Esophagus muscularis mucosa (tissue), 4 donors: ENCODE results near the gene CCDC6. TPM values are rescaled to one million over a fixed set of nuclear protein-coding genes. Genes with fewer than 3 reads are reported as not detected.

Experiments
- DNase-seq: peaks from one replicate; pipeline ENCODE4 v3.0.0-alpha.2; 2017; ENCODE audit errors: extremely low spot score
- H3K27ac ChIP-seq, 4 donors: fragments of 200-600 bp; sonication (generic); replicated peaks in 1 of 4; 1 replicate in 3 of 4; 2 replicates in 1 of 4; pipeline ENCODE4 v1.5.1; 2016 to 2019; ENCODE audit warnings: mild to moderate bottlenecking in 1 of 4
- H3K27me3 ChIP-seq, 4 donors: fragments of 200-600 bp; sonication (generic); one replicate each; pipeline versions ENCODE4 v1.5.1 to v1.6.0; 2016 to 2019
- H3K36me3 ChIP-seq, 4 donors: fragments of 200-600 bp; sonication (generic); one replicate each; pipeline ENCODE4 v1.5.1; 2016 to 2019
- H3K4me1 ChIP-seq, 4 donors: fragments of 200-600 bp; sonication (generic); one replicate each; pipeline ENCODE4 v1.5.1; 2016 to 2019
- H3K4me3 ChIP-seq, 4 donors: fragments of 200-600 bp; sonication (generic); 1 replicate in 2 of 4; 2 replicates in 2 of 4; pipeline ENCODE4 v1.5.1; 2016 to 2019; ENCODE audit warnings: mild to moderate bottlenecking in 4 of 4, moderate library complexity in 1 of 4
- H3K9me3 ChIP-seq, 4 donors: fragments of 200-600 bp; sonication (generic); 1 replicate in 3 of 4; 2 replicates in 1 of 4; pipeline ENCODE4 v1.5.1; 2016 to 2019
- CTCF ChIP-seq, 3 experiments: fragments of 200-600 bp in 2 of 3; fragments of 450-650 bp in 1 of 3; sonication (generic) in 2 of 3; IDR thresholded peaks; one replicate each; pipeline ENCODE4 v1.5.1; 2017 to 2019; ENCODE audit warnings: antibody characterized with exemption in 3 of 3, mild to moderate bottlenecking in 2 of 3, moderate library complexity in 1 of 3
- EP300 ChIP-seq: sonication (generic); formaldehyde crosslinking; IDR thresholded peaks from one replicate; pipeline ENCODE4 v1.6.1; 2017; ENCODE audit warnings: antibody characterized with exemption
- POLR2A ChIP-seq: fragments of 450-650 bp; IDR thresholded peaks from one replicate; pipeline ENCODE4 v1.6.1; 2017; ENCODE audit warnings: antibody characterized with exemption, moderate library complexity, mild to moderate bottlenecking, low read depth
- POLR2AphosphoS5 ChIP-seq, 2 donors: sonication (generic); formaldehyde crosslinking; IDR thresholded peaks; one replicate each; pipeline ENCODE4 v1.6.1; 2017; ENCODE audit warnings: antibody characterized with exemption in 2 of 2
- WGBS: methylation state at CpG from one replicate; pipeline ENCODE4 v1.1.5; 2018; 5-methylcytosine and 5-hydroxymethylcytosine counted together
- intact Hi-C: fragments of 100-400 bp; cut with DNase I; formaldehyde crosslinking; loops from one replicate; pipeline ENCODE4 v1.15.1; 2023
- total RNA-seq, 4 donors: library from RNA; depleted of rRNA; stranded (reverse); fragments of >200 nt; gene quantifications; one replicate each; pipeline versions ENCODE4 v1.1.0 to v1.2.1, GENCODE V29; 2016

CCDC6 gene
- total RNA-seq, 4 donors from 2014 or later, result 41.4 to 71.0 (median 57.2) TPM

GRCh38 chr10:59805014-59805413 lies 101.3 kb downstream of the CCDC6 start:
- H3K36me3 ChIP-seq, result peaks cover 37 to 76% (median 62%) of the 10 kb centered on the region in 4 donors
- no peak overlapping the region for H3K27ac ChIP-seq
- WGBS, result 84% methylated on average over 6 of the region's 6 CpGs
- DNase-seq, result no peak
- TF ChIP-seq CTCF (IDR thresholded peaks at IDR 0.05) (peak in 1 of 3 experiments; percentile 44), POLR2AphosphoS5 (IDR thresholded peaks at IDR 0.05) (no peak)
- no peaks in the 10 kb centered on the region for H3K9me3 ChIP-seq
- no peak overlapping the region for H3K4me3 ChIP-seq
- intact Hi-C loops, result loop anchor here (10.0 kb wide), 2 partner anchors 180 to 570 kb away; no protein-coding TSS in a partner anchor
- no peaks in the 10 kb centered on the region for H3K27me3 ChIP-seq
- peaks cover 4 to 32% (median 16%) of the 10 kb centered on the region in 4 donors for H3K4me1 ChIP-seq

DNA sequence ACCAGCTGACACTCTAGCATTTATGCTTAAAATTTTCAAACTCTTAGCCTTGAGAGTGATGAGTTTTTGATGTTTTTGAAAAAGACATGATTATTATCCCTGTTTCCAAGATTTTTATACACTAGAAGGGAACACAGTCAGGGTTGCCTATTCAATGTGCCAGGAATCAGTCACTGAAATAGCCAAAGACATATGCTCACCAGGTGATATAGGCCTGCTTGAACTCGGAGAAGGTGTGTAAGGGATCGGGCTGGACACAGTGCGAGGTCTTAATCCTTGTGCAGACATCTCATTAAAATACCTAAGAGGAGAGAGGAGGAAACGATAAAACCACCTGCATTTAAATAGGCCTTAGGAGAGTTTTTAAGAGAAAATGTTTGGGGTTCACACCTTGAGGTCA lies 102.1 kb downstream of the CCDC6 start:
- TF ChIP-seq EP300 (no peak), POLR2A (no peak)
- Histone ChIP-seq H3K27me3 (no peaks in the 10 kb centered on the region), H3K4me3 (no peak overlapping the region), H3K9me3 (no peaks in the 10 kb centered on the region), H3K27ac (no peak overlapping the region), H3K36me3 (peaks cover 37 to 76% (median 57%) of the 10 kb centered on the region in 4 donors), H3K4me1 (peaks cover 0 to 24% (median 12%) of the 10 kb centered on the region in 4 donors)
- 84% methylated on average over 4 of the region's 4 CpGs for WGBS
- intact Hi-C loops, result loop anchor here (10.0 kb wide), 2 partner anchors 179 to 569 kb away; no protein-coding TSS in a partner anchor
- DNase-seq, result no peak

- Histone ChIP-seq H3K4me1 (peaks cover 0 to 19% (median 8%) of the 10 kb centered on the region in 4 donors), H3K27ac (peak overlapping the region in 1 of 4 donors; percentile 20), H3K36me3 (peaks cover 37 to 81% (median 57%) of the 10 kb centered on the region in 4 donors), H3K4me3 (no peak overlapping the region), H3K9me3 (no peaks in the 10 kb centered on the region), H3K27me3 (no peaks in the 10 kb centered on the region)
- WGBS, result 67% methylated on average over 1 of the region's 1 CpG
- TF ChIP-seq POLR2A, result no peak
- no peak for TF ChIP-seq EP300
- no peak for TF ChIP-seq CTCF (IDR thresholded peaks at IDR 0.05)
- TF ChIP-seq POLR2AphosphoS5 (IDR thresholded peaks at IDR 0.05), result no peak
- intact Hi-C loops, result loop anchor here (10.0 kb wide), 2 partner anchors 179 to 569 kb away; no protein-coding TSS in a partner anchor
- no peak for DNase-seq
Measured at GRCh38 chr10:59803714-59804113, 102.6 kb downstream of the CCDC6 start.

DNA sequence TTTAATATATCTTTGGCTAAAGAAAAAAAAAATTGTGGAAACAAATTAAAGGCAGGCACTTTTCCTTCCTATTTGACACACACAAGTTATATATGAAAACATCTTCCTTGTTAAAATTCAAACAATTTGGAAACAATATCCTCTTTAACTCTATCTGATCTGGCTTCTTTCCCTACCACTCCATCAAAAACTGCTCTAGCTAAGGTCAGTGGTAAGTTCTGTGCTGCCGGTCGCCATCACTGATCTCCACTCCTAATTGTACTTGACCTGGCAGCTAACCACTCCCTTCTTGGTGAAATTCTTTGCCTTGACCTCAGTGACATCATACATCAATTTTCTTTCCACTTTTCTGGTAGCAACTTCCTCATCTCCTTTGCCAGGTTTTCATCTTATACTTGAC lies 105.2 kb downstream of the CCDC6 start:
- 93% methylated on average over 2 of the region's 2 CpGs for WGBS
- no peak overlapping the region for H3K27ac ChIP-seq
- no peak overlapping the region for H3K4me3 ChIP-seq
- no peaks in the 10 kb centered on the region for H3K9me3 ChIP-seq
- H3K36me3 ChIP-seq, result peaks cover 30 to 78% (median 50%) of the 10 kb centered on the region in 4 donors
- TF ChIP-seq CTCF (IDR thresholded peaks at IDR 0.05), result no peak
- intact Hi-C loops, result loop anchor here (10.0 kb wide), 2 partner anchors 176 to 566 kb away; no protein-coding TSS in a partner anchor
- peaks cover 0 to 7% (median 2%) of the 10 kb centered on the region in 4 donors for H3K4me1 ChIP-seq
- DNase-seq, result no peak
- H3K27me3 ChIP-seq, result no peaks in the 10 kb centered on the region

DNA sequence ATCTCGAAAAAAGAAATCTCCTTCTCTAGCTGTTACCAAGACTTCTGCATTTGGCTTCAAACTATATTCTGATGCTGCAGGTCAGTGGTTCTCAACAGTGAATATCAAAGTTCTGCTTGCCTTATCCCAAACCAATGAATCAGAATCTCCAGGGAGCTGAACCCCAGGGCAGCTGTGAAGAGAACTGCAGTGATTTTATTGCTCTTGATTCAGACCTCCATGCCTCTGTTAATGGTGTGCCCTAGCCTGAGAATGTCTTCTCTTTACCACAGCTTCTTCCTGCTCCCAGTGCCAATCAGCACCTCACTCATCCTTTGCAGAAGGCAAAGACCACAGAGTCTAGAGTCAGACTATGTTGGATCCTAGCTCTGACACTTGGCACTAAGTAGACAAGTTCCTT lies 106.9 kb downstream of the CCDC6 start:
- H3K27ac ChIP-seq, result no peak overlapping the region
- 71% methylated on average over 1 of the region's 1 CpG for WGBS
- H3K4me1 ChIP-seq, result peaks cover 0 to 7% (median 2%) of the 10 kb centered on the region in 4 donors
- H3K4me3 ChIP-seq, result no peak overlapping the region
- intact Hi-C loops, result no loop called here
- TF ChIP-seq POLR2AphosphoS5 (IDR thresholded peaks at IDR 0.05), result no peak
- no peak for TF ChIP-seq EP300
- TF ChIP-seq CTCF (IDR thresholded peaks at IDR 0.05), result no peak
- no peak for TF ChIP-seq POLR2A
- peaks cover 14 to 64% (median 33%) of the 10 kb centered on the region in 4 donors for H3K36me3 ChIP-seq
- no peaks in the 10 kb centered on the region for H3K9me3 ChIP-seq
- H3K27me3 ChIP-seq, result no peaks in the 10 kb centered on the region
- no peak for DNase-seq
